Putamen (tissue), 1 donor: ENCODE data around the gene FBRSL1.

ENCODE experiments used
- DNase-seq: peaks from one replicate; pipeline ENCODE4 v3.0.0-alpha.2; 2016; ENCODE audit warnings: low spot score

FBRSL1 gene

GRCh38 chr12:132496710-132497109 lies 6.8 kb downstream of the FBRSL1 start:
- no peak for DNase-seq

GRCh38 chr12:132497514-132498405 lies 7.8 kb downstream of the FBRSL1 start:
- no peak for DNase-seq

GRCh38 chr12:132498931-132499330 lies 9.0 kb downstream of the FBRSL1 start:
- no peak for DNase-seq

GRCh38 chr12:132500142-132500855 lies 10.3 kb downstream of the FBRSL1 start:
- DNase-seq: no peak

GRCh38 chr12:132500856-132501180 lies 10.9 kb downstream of the FBRSL1 start:
- no peak for DNase-seq

GRCh38 chr12:132501204-132501940 lies 11.4 kb downstream of the FBRSL1 start:
- DNase-seq: no peak

- no peak for DNase-seq
These were observed 12.4 kb downstream of the FBRSL1 start for GRCh38 chr12:132502149-132502881.

GRCh38 chr12:132502882-132503193 lies 12.9 kb downstream of the FBRSL1 start:
- DNase-seq: no peak

- DNase-seq: no peak
These were observed 13.8 kb downstream of the FBRSL1 start for GRCh38 chr12:132503618-132504204.

GRCh38 chr12:132505105-132505851 lies 15.3 kb downstream of the FBRSL1 start:
- no peak for DNase-seq

GRCh38 chr12:132505852-132506219 lies 15.9 kb downstream of the FBRSL1 start:
- DNase-seq: no peak

- DNase-seq: peak; percentile 34
These were observed 16.6 kb downstream of the FBRSL1 start for GRCh38 chr12:132506328-132507160.

GRCh38 chr12:132507161-132507538 lies 17.2 kb downstream of the FBRSL1 start:
- DNase-seq: no peak

- DNase-seq: no peak
These were observed 17.9 kb downstream of the FBRSL1 start for GRCh38 chr12:132507656-132508490.

- DNase-seq: no peak
These were observed 18.5 kb downstream of the FBRSL1 start for GRCh38 chr12:132508491-132508740.

- no peak for DNase-seq
These were observed 19.1 kb downstream of the FBRSL1 start for GRCh38 chr12:132508860-132509732.

- no peak for DNase-seq
These were observed 20.3 kb downstream of the FBRSL1 start for GRCh38 chr12:132510111-132510724.
